Measurements from ENCODE around the gene DPYSL5. TPM values are rescaled to one million over a fixed set of nuclear protein-coding genes. Genes with fewer than 3 reads are reported as not detected.
"Not testable (repeated sequence)": the region's sequence is repeated elsewhere in the genome, so short reads cannot be mapped to it uniquely, and the experiment has no call there.

Gene DPYSL5
- total RNA-seq, 1 donor from 2014 or later = not detected

DNA sequence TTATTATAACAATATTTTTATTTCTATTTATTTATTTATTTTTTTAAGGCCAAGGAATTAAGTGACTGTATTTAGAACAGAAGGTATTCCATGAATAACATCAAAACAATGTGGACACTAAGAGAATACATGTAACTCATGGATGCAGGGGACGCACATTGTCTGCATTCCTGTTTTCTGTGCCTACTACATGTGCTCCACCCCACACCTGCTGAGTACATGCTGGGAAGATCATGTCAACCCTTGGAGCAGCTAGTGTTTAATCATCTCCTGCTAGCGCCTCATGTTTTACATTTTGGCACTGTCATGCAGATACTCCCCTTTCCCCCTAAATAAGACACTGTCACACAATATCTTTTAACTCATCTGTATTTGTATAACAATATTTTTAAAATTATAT, 29.3 kb downstream of the DPYSL5 start:
- Histone ChIP-seq H3K27me3 (no peaks in the 10 kb centered on the region), H3K36me3 (no peaks in the 10 kb centered on the region), H3K9me3 (no peaks in the 10 kb centered on the region), H3K4me3 (no peak overlapping the region), H3K27ac (no peak overlapping the region), H3K4me1 (no peaks in the 10 kb centered on the region)
- DNase-seq (no peak), ATAC-seq (no peak)
- intact Hi-C loops (cut with DNase I) = no loop called here
- TF ChIP-seq, protein P1, sequence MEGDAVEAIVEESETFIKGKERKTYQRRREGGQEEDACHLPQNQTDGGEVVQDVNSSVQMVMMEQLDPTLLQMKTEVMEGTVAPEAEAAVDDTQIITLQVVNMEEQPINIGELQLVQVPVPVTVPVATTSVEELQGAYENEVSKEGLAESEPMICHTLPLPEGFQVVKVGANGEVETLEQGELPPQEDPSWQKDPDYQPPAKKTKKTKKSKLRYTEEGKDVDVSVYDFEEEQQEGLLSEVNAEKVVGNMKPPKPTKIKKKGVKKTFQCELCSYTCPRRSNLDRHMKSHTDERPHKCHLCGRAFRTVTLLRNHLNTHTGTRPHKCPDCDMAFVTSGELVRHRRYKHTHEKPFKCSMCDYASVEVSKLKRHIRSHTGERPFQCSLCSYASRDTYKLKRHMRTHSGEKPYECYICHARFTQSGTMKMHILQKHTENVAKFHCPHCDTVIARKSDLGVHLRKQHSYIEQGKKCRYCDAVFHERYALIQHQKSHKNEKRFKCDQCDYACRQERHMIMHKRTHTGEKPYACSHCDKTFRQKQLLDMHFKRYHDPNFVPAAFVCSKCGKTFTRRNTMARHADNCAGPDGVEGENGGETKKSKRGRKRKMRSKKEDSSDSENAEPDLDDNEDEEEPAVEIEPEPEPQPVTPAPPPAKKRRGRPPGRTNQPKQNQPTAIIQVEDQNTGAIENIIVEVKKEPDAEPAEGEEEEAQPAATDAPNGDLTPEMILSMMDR (IDR thresholded peaks at IDR 0.05) = no peak

- Histone ChIP-seq H3K4me3 (no peak overlapping the region), H3K27me3 (no peaks in the 10 kb centered on the region), H3K9me3 (no peaks in the 10 kb centered on the region), H3K4me1 (no peaks in the 10 kb centered on the region), H3K27ac (no peak overlapping the region), H3K36me3 (no peaks in the 10 kb centered on the region)
- DNase-seq = no peak
- TF ChIP-seq, protein P1 (IDR thresholded peaks at IDR 0.05) = no peak
- no peak for ATAC-seq
- intact Hi-C loops (cut with DNase I) = no loop called here
Measured at GRCh38 chr2:26880161-26880560, 32.2 kb downstream of the DPYSL5 start.

GRCh38 chr2:26880910-26881435, 33.0 kb downstream of the DPYSL5 start:
- H3K36me3 ChIP-seq = no peaks in the 10 kb centered on the region
- intact Hi-C loops (cut with DNase I) = no loop called here
- H3K27ac ChIP-seq = no peak overlapping the region
- TF ChIP-seq, protein P1 (IDR thresholded peaks at IDR 0.05) = no peak
- H3K4me3 ChIP-seq = no peak overlapping the region
- DNase-seq (no peak), ATAC-seq (no peak)
- no peaks in the 10 kb centered on the region for H3K4me1 ChIP-seq
- H3K27me3 ChIP-seq = no peaks in the 10 kb centered on the region
- no peaks in the 10 kb centered on the region for H3K9me3 ChIP-seq

DNA sequence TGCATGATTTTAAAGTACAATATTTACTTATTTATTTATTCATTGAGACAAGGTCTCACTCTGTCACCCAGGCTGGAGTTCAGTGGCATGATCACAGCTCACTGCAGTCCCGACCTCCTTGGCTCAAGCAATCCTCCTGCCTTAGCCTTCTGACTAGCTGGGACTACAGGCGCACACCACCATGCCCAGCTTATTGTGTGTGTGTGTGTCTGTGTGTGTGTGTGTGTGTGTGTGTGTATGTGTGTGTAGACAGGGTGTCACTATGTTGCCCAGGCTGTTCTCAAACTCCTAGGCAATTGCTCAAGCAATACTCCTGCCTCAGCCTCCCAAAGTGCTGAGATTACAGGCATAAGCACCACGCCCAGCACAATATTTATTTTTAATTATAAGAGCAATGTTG, 34.3 kb downstream of the DPYSL5 start:
- intact Hi-C loops (cut with DNase I); H3K4me1 ChIP-seq; DNase-seq; ATAC-seq; H3K27me3 ChIP-seq; H3K4me3 ChIP-seq; H3K27ac ChIP-seq; H3K9me3 ChIP-seq; H3K36me3 ChIP-seq: not testable (repeated sequence)

- no peak for ATAC-seq
- Histone ChIP-seq H3K4me1 (no peaks in the 10 kb centered on the region), H3K27ac (no peak overlapping the region), H3K9me3 (no peaks in the 10 kb centered on the region), H3K27me3 (no peaks in the 10 kb centered on the region), H3K36me3 (no peaks in the 10 kb centered on the region), H3K4me3 (no peak overlapping the region)
- TF ChIP-seq, protein P1 (IDR thresholded peaks at IDR 0.05) = no peak
- intact Hi-C loops (cut with DNase I) = no loop called here
- no peak for DNase-seq
Measured at GRCh38 chr2:26883956-26884355, 36.0 kb downstream of the DPYSL5 start.

- H3K36me3 ChIP-seq = no peaks in the 10 kb centered on the region
- H3K9me3 ChIP-seq = no peaks in the 10 kb centered on the region
- no peaks in the 10 kb centered on the region for H3K4me1 ChIP-seq
- DNase-seq = no peak
- H3K4me3 ChIP-seq = no peak overlapping the region
- no peak overlapping the region for H3K27ac ChIP-seq
- TF ChIP-seq, protein P1 (IDR thresholded peaks at IDR 0.05) = no peak
- H3K27me3 ChIP-seq = peaks cover 1% of the 10 kb centered on the region
- ATAC-seq = no peak
- intact Hi-C loops (cut with DNase I) = no loop called here
Measured at GRCh38 chr2:26884486-26884885, 36.6 kb downstream of the DPYSL5 start.

All from upper lobe of right lung (tissue), 1 donor.